Loucy (cell line): ENCODE data around the gene CYTH1.
A peak's percentile ranks its signal among the peaks of the same experiment; 100 is the strongest.

Experiments used
- H2AFZ ChIP-seq: fragments of 200-600 bp; sonication (generic); 2 replicates; pipeline ENCODE4 v1.6.0; 2016; ENCODE audit warnings: antibody characterized with exemption, mild to moderate bottlenecking, low read length, moderate library complexity
- H3F3A ChIP-seq: fragments of 200-600 bp; 2 replicates; pipeline ENCODE4 v1.6.0; 2016; ENCODE audit warnings: antibody characterized with exemption, low read depth, mild to moderate bottlenecking
- H3K27me3 ChIP-seq: fragments of 200-600 bp; sonication (generic); 2 replicates; pipeline ENCODE4 v1.6.1; 2014; ENCODE audit warnings: low read length, mild to moderate bottlenecking; ENCODE audit not compliant: insufficient read depth, poor library complexity, severe bottlenecking
- H3K36me3 ChIP-seq: fragments of 200-600 bp; sonication (generic); 2 replicates; pipeline ENCODE4 v1.6.1; 2016; ENCODE audit warnings: low read length; ENCODE audit not compliant: insufficient read depth
- H3K4me1 ChIP-seq: fragments of 200-600 bp; sonication (generic); 2 replicates; pipeline ENCODE4 v1.5.1; 2014; ENCODE audit warnings: low read length, mild to moderate bottlenecking; ENCODE audit not compliant: insufficient read depth, poor library complexity, severe bottlenecking
- H3K4me2 ChIP-seq: fragments of 200-600 bp; sonication (generic); 2 replicates; pipeline ENCODE4 v1.6.0; 2014; ENCODE audit warnings: antibody characterized with exemption, low read length, low read depth, mild to moderate bottlenecking; ENCODE audit not compliant: poor library complexity, severe bottlenecking
- H3K4me3 ChIP-seq: fragments of 200-600 bp; sonication (generic); 2 replicates; pipeline ENCODE4 v1.5.1; 2014; ENCODE audit warnings: low read length, mild to moderate bottlenecking, mixed read lengths; ENCODE audit not compliant: poor library complexity, severe bottlenecking
- H3K79me2 ChIP-seq: fragments of 200-600 bp; sonication (generic); 2 replicates; pipeline ENCODE4 v1.6.1; 2014; ENCODE audit warnings: low read length; ENCODE audit not compliant: insufficient read depth
- H3K9ac ChIP-seq: fragments of 200-600 bp; sonication (generic); 2 replicates; pipeline ENCODE4 v1.6.0; 2014; ENCODE audit warnings: mild to moderate bottlenecking, low read depth, low read length, moderate library complexity; ENCODE audit not compliant: poor library complexity, severe bottlenecking
- H3K9me2 ChIP-seq: fragments of 200-600 bp; sonication (generic); replicated peaks from 2 replicates; pipeline ENCODE4 v1.6.1; 2016; ENCODE audit warnings: low read depth, low read length, mixed read lengths
- H3K9me3 ChIP-seq: fragments of 200-600 bp; sonication (generic); 2 replicates; pipeline ENCODE4 v1.6.1; 2014; ENCODE audit warnings: mild to moderate bottlenecking, antibody characterized with exemption, low read length, low read depth; ENCODE audit not compliant: insufficient read depth
- H4K20me1 ChIP-seq: fragments of 200-600 bp; sonication (generic); 2 replicates; pipeline ENCODE4 v1.6.0; 2014; ENCODE audit warnings: antibody characterized with exemption, low read length, mild to moderate bottlenecking; ENCODE audit not compliant: insufficient read depth, poor library complexity, severe bottlenecking
- EZH2phosphoT487 ChIP-seq: fragments of 200-600 bp; IDR thresholded peaks from 2 replicates; pipeline ENCODE4 v1.6.1; 2018; ENCODE audit warnings: antibody characterized with exemption, mild to moderate bottlenecking, moderate library complexity, borderline replicate concordance
- TF ChIP-seq, protein P1 (sequence below): fragments of 200-600 bp; sonication (generic); conservative IDR thresholded peaks from 2 replicates; pipeline ENCODE4 v1.5.1; 2014; ENCODE audit warnings: mild to moderate bottlenecking, antibody characterized with exemption, low read length

CYTH1 gene

DNA sequence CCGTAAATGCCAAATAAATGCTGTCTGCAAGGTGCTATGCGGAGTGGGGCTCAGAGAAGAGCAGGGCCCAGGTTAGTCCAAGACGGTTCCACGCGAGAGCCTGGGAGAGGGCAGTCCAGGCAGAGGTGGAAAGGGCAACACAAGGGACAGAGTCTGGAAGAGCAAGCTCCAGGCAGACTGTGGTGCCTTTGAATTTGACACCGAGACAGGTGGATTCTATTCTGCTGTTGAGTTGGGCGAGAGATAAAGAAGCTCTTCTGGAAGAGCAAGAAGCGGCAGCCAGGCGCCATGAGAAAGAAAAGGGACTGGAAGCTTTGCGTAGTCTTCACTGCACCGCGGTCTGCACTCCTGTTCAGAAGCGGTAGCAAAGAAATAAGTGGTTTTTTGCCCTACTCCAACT lies 55.6 kb downstream of the CYTH1 start:
- no peaks in the 10 kb centered on the region for H3K27me3 ChIP-seq
- H3K9me3 ChIP-seq: no peaks in the 10 kb centered on the region
- H3K4me3 ChIP-seq: peak overlapping the region; percentile 59
- TF ChIP-seq, protein P1, sequence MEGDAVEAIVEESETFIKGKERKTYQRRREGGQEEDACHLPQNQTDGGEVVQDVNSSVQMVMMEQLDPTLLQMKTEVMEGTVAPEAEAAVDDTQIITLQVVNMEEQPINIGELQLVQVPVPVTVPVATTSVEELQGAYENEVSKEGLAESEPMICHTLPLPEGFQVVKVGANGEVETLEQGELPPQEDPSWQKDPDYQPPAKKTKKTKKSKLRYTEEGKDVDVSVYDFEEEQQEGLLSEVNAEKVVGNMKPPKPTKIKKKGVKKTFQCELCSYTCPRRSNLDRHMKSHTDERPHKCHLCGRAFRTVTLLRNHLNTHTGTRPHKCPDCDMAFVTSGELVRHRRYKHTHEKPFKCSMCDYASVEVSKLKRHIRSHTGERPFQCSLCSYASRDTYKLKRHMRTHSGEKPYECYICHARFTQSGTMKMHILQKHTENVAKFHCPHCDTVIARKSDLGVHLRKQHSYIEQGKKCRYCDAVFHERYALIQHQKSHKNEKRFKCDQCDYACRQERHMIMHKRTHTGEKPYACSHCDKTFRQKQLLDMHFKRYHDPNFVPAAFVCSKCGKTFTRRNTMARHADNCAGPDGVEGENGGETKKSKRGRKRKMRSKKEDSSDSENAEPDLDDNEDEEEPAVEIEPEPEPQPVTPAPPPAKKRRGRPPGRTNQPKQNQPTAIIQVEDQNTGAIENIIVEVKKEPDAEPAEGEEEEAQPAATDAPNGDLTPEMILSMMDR: no peak
- no peak for TF ChIP-seq EZH2phosphoT487
- H4K20me1 ChIP-seq: peaks cover 44% of the 10 kb centered on the region
- peak overlapping the region; percentile 86 for H3K4me2 ChIP-seq
- H3K9me2 ChIP-seq: no peaks in the 10 kb centered on the region
- H3F3A ChIP-seq: peaks cover 10% of the 10 kb centered on the region
- H2AFZ ChIP-seq: no peak overlapping the region
- H3K4me1 ChIP-seq: peaks cover 79% of the 10 kb centered on the region
- no peaks in the 10 kb centered on the region for H3K36me3 ChIP-seq
- H3K79me2 ChIP-seq: peaks cover 95% of the 10 kb centered on the region
- H3K9ac ChIP-seq: peak overlapping the region; percentile 68

DNA sequence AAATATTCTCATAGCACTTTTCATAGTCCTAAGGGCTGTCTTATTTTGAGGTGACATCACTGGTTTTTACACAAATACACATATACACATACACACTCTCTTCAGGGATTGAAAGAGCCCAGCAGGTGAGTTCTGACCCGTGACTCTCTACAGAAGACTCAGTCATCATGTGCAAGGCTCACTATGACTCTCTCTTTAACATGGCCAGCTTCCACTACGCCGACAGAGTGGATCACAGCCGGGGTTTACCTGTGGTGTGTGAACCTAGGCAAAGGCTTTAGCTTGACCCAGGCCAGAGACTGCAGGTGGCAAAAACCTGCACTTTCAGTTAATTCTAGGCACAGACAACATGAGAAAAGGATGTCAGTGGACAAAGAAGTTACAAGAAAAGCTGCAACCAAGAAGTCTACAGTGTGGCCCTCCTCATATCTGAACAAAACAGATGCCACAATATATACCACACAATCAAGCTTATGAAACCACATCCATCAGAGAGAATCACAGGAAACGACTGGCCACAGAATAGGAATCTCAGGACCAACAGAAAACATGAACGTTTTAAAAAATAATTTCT lies 56.5 kb downstream of the CYTH1 start:
- Histone ChIP-seq H3K9me3 (no peaks in the 10 kb centered on the region), H2AFZ (no peak overlapping the region), H3K36me3 (no peaks in the 10 kb centered on the region), H4K20me1 (peaks cover 44% of the 10 kb centered on the region), H3K4me2 (peak overlapping the region; percentile 86), H3K27me3 (no peaks in the 10 kb centered on the region), H3F3A (peaks cover 10% of the 10 kb centered on the region), H3K9me2 (no peaks in the 10 kb centered on the region), H3K9ac (peak overlapping the region; percentile 66), H3K79me2 (peaks cover 95% of the 10 kb centered on the region), H3K4me3 (peak overlapping the region; percentile 59), H3K4me1 (peaks cover 74% of the 10 kb centered on the region)
- TF ChIP-seq, protein P1: no peak
- TF ChIP-seq EZH2phosphoT487: no peak; the same call in none of the 2 replicates

DNA sequence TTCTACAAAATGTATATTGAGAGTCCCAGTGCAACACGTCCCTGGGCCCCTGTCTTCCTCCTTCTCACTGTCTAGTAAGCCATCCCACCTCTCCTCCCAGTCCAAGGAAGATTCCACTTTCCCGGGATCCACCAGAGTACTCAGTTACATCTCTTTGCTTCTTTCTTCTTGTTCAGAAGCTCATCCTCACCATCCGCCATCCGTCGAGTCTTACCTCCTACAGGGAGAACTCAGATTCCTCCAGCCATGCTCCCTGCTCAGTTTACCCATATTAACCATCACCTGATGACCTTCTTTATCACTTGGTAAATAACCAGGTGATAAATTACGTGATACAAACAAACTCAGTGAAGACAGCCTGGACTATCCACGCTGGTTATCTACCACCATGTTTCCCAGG lies 57.1 kb downstream of the CYTH1 start:
- H3F3A ChIP-seq: peaks cover 10% of the 10 kb centered on the region
- peaks cover 95% of the 10 kb centered on the region for H3K79me2 ChIP-seq
- TF ChIP-seq, protein P1: no peak
- no peak for TF ChIP-seq EZH2phosphoT487
- peaks cover 45% of the 10 kb centered on the region for H4K20me1 ChIP-seq
- peak overlapping the region; percentile 86 for H3K4me2 ChIP-seq
- H3K9me2 ChIP-seq: no peaks in the 10 kb centered on the region
- no peaks in the 10 kb centered on the region for H3K36me3 ChIP-seq
- H3K27me3 ChIP-seq: no peaks in the 10 kb centered on the region
- H2AFZ ChIP-seq: no peak overlapping the region
- H3K9me3 ChIP-seq: no peaks in the 10 kb centered on the region
- peaks cover 75% of the 10 kb centered on the region for H3K4me1 ChIP-seq
- H3K4me3 ChIP-seq: peak overlapping the region; percentile 59
- peak overlapping the region; percentile 66 for H3K9ac ChIP-seq
